ENCODE data around the gene GPRIN1.

Gene GPRIN1

GRCh38 chr5:176610435-176610773, 448 bp upstream of the GPRIN1 start:
- Histone ChIP-seq H3K79me2 (ENCODE audit: insufficient read depth, low read depth) (peaks cover 9% of the 10 kb centered on the region; the same call in 1 of the 2 replicates), H3K27ac (no peak overlapping the region), H4K20me1 (ENCODE audit: insufficient read depth) (no peaks in the 10 kb centered on the region), H3K4me2 (0 out of 2 replicates have a peak overlapping the region, but pooled peaks have one; percentile 17), H3K4me1 (ENCODE audit: low read depth, poor library complexity, severe bottlenecking) (peaks cover 39% of the 10 kb centered on the region), H3K27me3 (ENCODE audit: insufficient read depth, low read depth) (no peaks in the 10 kb centered on the region; the same call in 1 of the 2 replicates), H3K9ac (0 out of 2 replicates have a peak overlapping the region, but pooled peaks have one; percentile 35), H2AFZ (ENCODE audit: low read depth) (peak overlapping the region; percentile 49; the same call in 1 of the 2 replicates), H3K36me3 (ENCODE audit: insufficient read depth) (no peaks in the 10 kb centered on the region), H3K4me3 (IDR thresholded peaks at IDR 0.05; ENCODE audit: insufficient read depth, low read depth, low read length) (no peak overlapping the region)
- TF ChIP-seq CTCF (conservative IDR thresholded peaks at IDR 0.05; ENCODE audit: low read depth, low read length): no peak

- Histone ChIP-seq H3K27me3 (ENCODE audit: insufficient read depth, low read depth) (no peaks in the 10 kb centered on the region; the same call in 1 of the 2 replicates), H3K36me3 (ENCODE audit: insufficient read depth) (no peaks in the 10 kb centered on the region), H3K4me3 (IDR thresholded peaks at IDR 0.05; ENCODE audit: insufficient read depth, low read depth, low read length) (no peak overlapping the region), H3K9ac (peak overlapping the region; percentile 6; the same call in 1 of the 2 replicates), H3K27ac (no peak overlapping the region), H3K4me1 (ENCODE audit: low read depth, poor library complexity, severe bottlenecking) (peaks cover 39% of the 10 kb centered on the region), H4K20me1 (ENCODE audit: insufficient read depth) (no peaks in the 10 kb centered on the region), H3K79me2 (ENCODE audit: insufficient read depth, low read depth) (peaks cover 9% of the 10 kb centered on the region; the same call in 1 of the 2 replicates), H2AFZ (ENCODE audit: low read depth) (no peak overlapping the region), H3K4me2 (peak overlapping the region; percentile 71)
- no peak for TF ChIP-seq CTCF (conservative IDR thresholded peaks at IDR 0.05; ENCODE audit: low read depth, low read length)
These were observed 826 bp downstream of the GPRIN1 start for GRCh38 chr5:176608937-176609723.

GRCh38 chr5:176608142-176608705, 1.7 kb downstream of the GPRIN1 start:
- Histone ChIP-seq H2AFZ (ENCODE audit: low read depth) (no peak overlapping the region), H3K27me3 (ENCODE audit: insufficient read depth, low read depth) (no peaks in the 10 kb centered on the region; the same call in 1 of the 2 replicates), H3K4me3 (IDR thresholded peaks at IDR 0.05; ENCODE audit: insufficient read depth, low read depth, low read length) (no peak overlapping the region), H3K4me1 (ENCODE audit: low read depth, poor library complexity, severe bottlenecking) (peaks cover 39% of the 10 kb centered on the region), H4K20me1 (ENCODE audit: insufficient read depth) (no peaks in the 10 kb centered on the region), H3K79me2 (ENCODE audit: insufficient read depth, low read depth) (peaks cover 9% of the 10 kb centered on the region; the same call in 1 of the 2 replicates), H3K4me2 (peak overlapping the region; percentile 71), H3K27ac (no peak overlapping the region), H3K36me3 (ENCODE audit: insufficient read depth) (no peaks in the 10 kb centered on the region), H3K9ac (no peak overlapping the region)
- TF ChIP-seq CTCF (conservative IDR thresholded peaks at IDR 0.05; ENCODE audit: low read depth, low read length): no peak

- H3K27me3 ChIP-seq (ENCODE audit: insufficient read depth, low read depth): no peaks in the 10 kb centered on the region; the same call in 1 of the 2 replicates
- no peak for TF ChIP-seq CTCF (conservative IDR thresholded peaks at IDR 0.05; ENCODE audit: low read depth, low read length)
- no peak overlapping the region; the same call in 1 of the 2 replicates for H3K4me2 ChIP-seq
- no peak overlapping the region for H3K4me3 ChIP-seq (IDR thresholded peaks at IDR 0.05; ENCODE audit: insufficient read depth, low read depth, low read length)
- no peaks in the 10 kb centered on the region for H3K36me3 ChIP-seq (ENCODE audit: insufficient read depth)
- H3K9ac ChIP-seq: no peak overlapping the region
- H3K27ac ChIP-seq: no peak overlapping the region
- H2AFZ ChIP-seq (ENCODE audit: low read depth): no peak overlapping the region
- H3K79me2 ChIP-seq (ENCODE audit: insufficient read depth, low read depth): peaks cover 9% of the 10 kb centered on the region; the same call in 1 of the 2 replicates
- H3K4me1 ChIP-seq (ENCODE audit: low read depth, poor library complexity, severe bottlenecking): peaks cover 39% of the 10 kb centered on the region
- no peaks in the 10 kb centered on the region for H4K20me1 ChIP-seq (ENCODE audit: insufficient read depth)
These were observed 3.1 kb downstream of the GPRIN1 start for GRCh38 chr5:176606875-176607274.

All from KMS-11 (cell line).